Effector memory CD8-positive, alpha-beta T cell (primary cell): Measurements from ENCODE around the gene SNU13.
"Not testable (repeated sequence)": the region's sequence is repeated elsewhere in the genome, so short reads cannot be mapped to it uniquely, and the experiment has no call there.

Experiments used
- ATAC-seq: fragments of 150-1000 bp; cut with Tn5 transposase; replicated peaks from 2 replicates; pipeline ENCODE4 v1.10.0; 2021; ENCODE audit warnings: mild to moderate bottlenecking, moderate library complexity
- DNase-seq, 3 experiments: peaks; one replicate each; pipeline ENCODE4 v3.0.0; 2021
- H3K27ac Mint-ChIP-seq, 2 donors: one replicate each; pipeline ENCODE4 v1.8.0; 2022; ENCODE audit warnings: mild to moderate bottlenecking in 2 of 2, mixed read lengths in 2 of 2, moderate library complexity in 2 of 2
- H3K27me3 Mint-ChIP-seq, 2 donors: one replicate each; pipeline ENCODE4 v1.8.0; 2022; ENCODE audit warnings: mixed read lengths in 2 of 2
- H3K36me3 Mint-ChIP-seq: one replicate; pipeline ENCODE4 v1.8.0; 2022; ENCODE audit warnings: mild to moderate bottlenecking, moderate library complexity, mixed read lengths; ENCODE audit not compliant: insufficient read depth
- H3K4me1 Mint-ChIP-seq, 2 donors: one replicate each; pipeline ENCODE4 v1.8.0; 2022; ENCODE audit warnings: low read depth in 2 of 2, mixed read lengths in 2 of 2
- H3K4me3 Mint-ChIP-seq, 2 donors: one replicate each; pipeline ENCODE4 v1.8.0; 2022; ENCODE audit warnings: mild to moderate bottlenecking in 2 of 2, mixed read lengths in 2 of 2, moderate library complexity in 2 of 2
- H3K9me3 Mint-ChIP-seq, 2 donors: one replicate each; pipeline ENCODE4 v1.8.0; 2022; ENCODE audit warnings: mixed read lengths in 2 of 2

SNU13 gene

DNA sequence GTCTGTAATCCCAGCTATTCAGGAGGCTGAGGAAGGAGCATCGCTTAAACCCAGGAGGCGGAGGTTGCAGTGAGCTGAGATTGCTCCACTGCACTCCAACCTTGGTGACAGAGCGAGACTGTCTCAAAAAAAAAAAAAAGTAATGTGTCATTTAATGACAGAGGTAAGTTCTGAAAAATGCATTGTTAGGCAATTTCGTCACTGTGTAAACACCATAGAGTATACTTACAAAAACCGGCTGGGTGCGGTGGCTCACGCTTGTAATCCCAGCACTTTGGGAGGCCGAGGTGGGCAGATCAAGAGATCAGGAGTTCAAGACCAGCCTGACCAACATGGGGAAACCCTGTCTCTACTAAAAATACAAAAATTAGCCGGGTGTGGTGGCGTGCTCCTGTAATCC, 16.6 kb downstream of the SNU13 start:
- DNase-seq, H3K9me3 Mint-ChIP-seq, H3K27me3 Mint-ChIP-seq, H3K4me1 Mint-ChIP-seq, ATAC-seq, H3K4me3 Mint-ChIP-seq: not testable (repeated sequence)
- Mint-ChIP-seq H3K27ac (peak overlapping the region in 1 of 2 donors; percentile 44), H3K36me3 (peaks cover 48% of the 10 kb centered on the region)

DNA sequence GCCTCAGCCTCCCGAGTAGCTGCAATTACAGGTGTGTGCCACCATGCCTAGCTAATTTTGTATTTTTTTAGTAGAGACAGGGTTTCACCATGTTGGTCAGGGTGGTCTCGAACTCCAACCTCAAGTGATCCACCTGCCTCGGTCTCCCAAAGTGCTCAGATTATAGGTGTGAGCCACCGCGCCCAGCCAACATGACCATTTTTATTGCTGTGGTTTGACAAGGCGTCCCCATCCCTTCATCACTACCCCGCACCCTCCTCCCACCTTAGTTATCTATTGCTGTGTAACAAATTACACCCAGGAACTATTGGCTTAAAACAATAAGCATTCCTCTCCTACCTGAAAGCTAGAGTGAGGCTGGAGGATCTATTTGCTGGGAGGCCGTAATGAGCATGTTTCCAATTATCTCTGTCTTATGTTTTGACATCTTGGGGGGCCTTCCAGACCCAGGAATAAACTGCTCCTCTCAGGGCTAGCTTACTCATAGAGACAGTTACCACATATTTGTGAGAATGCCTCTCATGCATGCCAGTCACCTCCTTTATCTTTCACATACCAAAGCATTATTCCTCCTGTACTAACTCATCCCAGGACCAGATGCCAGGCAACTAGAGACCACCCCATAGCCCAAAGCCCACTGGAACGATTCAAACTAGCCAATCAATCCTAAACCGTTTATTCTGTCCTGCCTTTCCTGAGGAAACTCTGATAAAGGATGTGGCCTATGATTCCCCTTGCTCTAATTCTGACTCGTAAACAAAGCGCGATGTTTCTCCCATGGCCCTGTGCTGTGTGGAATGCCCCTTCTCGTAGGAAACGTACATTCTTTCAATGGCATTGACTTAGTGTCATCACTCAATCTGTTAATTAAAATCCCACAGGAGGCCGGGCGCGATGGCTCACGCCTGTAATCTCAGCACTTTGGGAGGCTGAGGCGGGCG, 19.4 kb downstream of the SNU13 start:
- Mint-ChIP-seq H3K4me3 (peak overlapping the region in 1 of 2 donors; percentile 27), H3K9me3 (no peaks in the 10 kb centered on the region), H3K27me3 (no peaks in the 10 kb centered on the region), H3K4me1 (peaks cover 2 to 9% of the 10 kb centered on the region in 2 donors), H3K27ac (peak overlapping the region in 1 of 2 donors; percentile 59), H3K36me3 (peaks cover 46% of the 10 kb centered on the region)
- DNase-seq, result no peak
- ATAC-seq, result no peak

DNA sequence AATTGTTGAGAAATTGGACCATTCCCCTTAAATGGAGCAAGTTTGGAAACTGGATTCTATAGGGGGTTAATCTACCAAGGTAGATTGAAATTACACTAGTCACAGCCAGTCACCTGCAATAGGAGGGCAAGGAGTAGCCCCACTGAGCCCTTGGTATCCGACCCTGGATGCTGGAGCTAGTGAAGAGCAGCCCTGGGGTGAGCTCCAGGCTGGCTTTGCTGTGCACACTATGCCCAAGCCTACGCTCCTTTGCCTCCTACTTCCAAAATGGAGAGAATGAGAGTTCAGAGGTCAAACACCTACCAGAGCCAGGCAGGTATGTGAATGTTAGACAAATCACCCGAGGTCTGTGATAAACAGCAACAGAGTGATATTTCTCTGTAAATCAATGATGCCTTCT, 23.7 kb downstream of the SNU13 start:
- Mint-ChIP-seq H3K4me3 (no peak overlapping the region), H3K9me3 (no peaks in the 10 kb centered on the region), H3K4me1 (peaks cover 2 to 14% of the 10 kb centered on the region in 2 donors), H3K27ac (peak overlapping the region in 1 of 2 donors; percentile 65), H3K27me3 (no peaks in the 10 kb centered on the region), H3K36me3 (peaks cover 64% of the 10 kb centered on the region)
- ATAC-seq (no peak), DNase-seq (no peak)

DNA sequence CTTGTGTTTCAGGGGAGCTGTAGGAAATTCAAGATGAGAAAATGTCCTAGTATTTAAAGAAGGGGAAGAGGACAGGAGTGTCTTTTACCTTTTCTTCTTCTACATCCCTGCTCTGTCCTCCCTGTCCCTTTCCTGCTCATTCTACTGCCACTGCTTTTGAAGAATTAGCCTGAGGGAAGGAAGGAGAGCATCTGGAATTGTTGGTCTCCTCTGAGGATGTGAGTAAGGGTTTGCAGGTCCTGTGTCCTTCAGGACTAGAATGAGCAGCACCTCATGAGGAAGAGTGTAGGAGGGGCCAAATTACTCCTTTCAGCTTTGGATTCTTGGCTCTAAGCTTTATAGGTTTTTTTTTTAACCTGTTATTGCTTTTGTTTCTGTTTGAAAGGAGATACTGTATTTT, 24.2 kb downstream of the SNU13 start:
- Mint-ChIP-seq H3K4me3 (no peak overlapping the region), H3K9me3 (no peaks in the 10 kb centered on the region), H3K4me1 (peaks cover 2 to 14% of the 10 kb centered on the region in 2 donors), H3K27me3 (no peaks in the 10 kb centered on the region), H3K27ac (peak overlapping the region; percentile 65 to 66), H3K36me3 (peaks cover 69% of the 10 kb centered on the region)
- DNase-seq, result no peak
- ATAC-seq, result no peak

DNA sequence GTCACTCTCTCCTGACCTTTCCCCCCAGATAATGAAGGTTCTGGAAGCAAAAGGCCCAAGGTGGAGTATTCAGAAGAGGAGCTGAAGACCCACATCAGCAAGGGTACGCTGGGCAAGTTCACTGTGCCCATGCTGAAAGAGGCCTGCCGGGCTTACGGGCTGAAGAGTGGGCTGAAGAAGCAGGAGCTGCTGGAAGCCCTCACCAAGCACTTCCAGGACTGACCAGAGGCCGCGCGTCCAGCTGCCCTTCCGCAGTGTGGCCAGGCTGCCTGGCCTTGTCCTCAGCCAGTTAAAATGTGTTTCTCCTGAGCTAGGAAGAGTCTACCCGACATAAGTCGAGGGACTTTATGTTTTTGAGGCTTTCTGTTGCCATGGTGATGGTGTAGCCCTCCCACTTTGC, 25.1 kb downstream of the SNU13 start:
- Mint-ChIP-seq H3K36me3 (peaks cover 78% of the 10 kb centered on the region), H3K27ac (peak overlapping the region in 1 of 2 donors; percentile 66), H3K4me1 (peaks cover 2 to 14% of the 10 kb centered on the region in 2 donors)
- H3K4me3 Mint-ChIP-seq, DNase-seq, H3K27me3 Mint-ChIP-seq, ATAC-seq, H3K9me3 Mint-ChIP-seq: not testable (repeated sequence)

DNA sequence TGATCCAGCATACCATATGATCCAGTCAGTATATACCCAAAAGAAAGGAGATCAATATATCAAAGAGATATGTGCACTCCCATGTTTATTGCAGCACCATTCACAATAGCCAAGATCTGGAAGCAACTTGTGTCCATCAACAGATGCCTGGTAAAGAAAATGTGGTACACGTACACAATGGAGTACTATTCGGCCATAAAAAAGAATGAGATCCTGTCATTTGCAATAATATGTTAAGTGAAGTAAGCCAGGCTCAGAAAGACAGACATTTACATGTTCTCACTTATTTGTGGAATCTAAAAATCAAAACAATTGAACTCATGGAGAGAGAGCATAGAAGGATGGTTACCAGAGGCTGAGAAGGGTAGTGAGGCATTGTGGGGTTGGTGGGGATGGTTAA, 27.0 kb downstream of the SNU13 start:
- peak overlapping the region; percentile 60 to 66 for H3K27ac Mint-ChIP-seq
- ATAC-seq (no peak), DNase-seq (no peak)
- peaks cover 0 to 5% of the 10 kb centered on the region in 2 donors for H3K4me1 Mint-ChIP-seq
- peaks cover 86% of the 10 kb centered on the region for H3K36me3 Mint-ChIP-seq
- H3K27me3 Mint-ChIP-seq, result no peaks in the 10 kb centered on the region
- no peak overlapping the region for H3K4me3 Mint-ChIP-seq
- no peaks in the 10 kb centered on the region for H3K9me3 Mint-ChIP-seq

DNA sequence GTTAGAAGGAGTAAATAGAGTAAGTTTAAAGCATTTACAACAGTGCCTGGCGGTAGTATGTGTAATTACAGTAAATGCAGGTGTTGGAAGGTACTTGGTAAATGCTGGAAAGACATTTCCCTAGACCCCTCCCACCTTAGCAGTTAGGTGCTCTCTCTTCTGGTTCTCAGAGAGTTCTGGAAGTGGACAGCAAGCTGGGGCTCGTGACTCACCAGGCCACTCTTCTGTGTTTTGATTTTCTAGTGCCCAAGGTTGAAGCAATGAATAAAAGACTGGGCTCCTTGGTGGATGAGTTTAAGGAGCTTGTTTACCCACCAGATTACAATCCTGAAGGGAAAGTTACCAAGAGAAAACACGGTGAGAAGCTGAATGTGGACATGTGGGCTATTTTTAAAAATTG, 27.6 kb downstream of the SNU13 start:
- peaks cover 0 to 4% of the 10 kb centered on the region in 2 donors for H3K4me1 Mint-ChIP-seq
- no peaks in the 10 kb centered on the region for H3K27me3 Mint-ChIP-seq
- no peak for DNase-seq
- no peak overlapping the region for H3K4me3 Mint-ChIP-seq
- H3K36me3 Mint-ChIP-seq, result peaks cover 86% of the 10 kb centered on the region
- H3K9me3 Mint-ChIP-seq, result no peaks in the 10 kb centered on the region
- no peak for ATAC-seq
- peak overlapping the region; percentile 36 to 60 for H3K27ac Mint-ChIP-seq

DNA sequence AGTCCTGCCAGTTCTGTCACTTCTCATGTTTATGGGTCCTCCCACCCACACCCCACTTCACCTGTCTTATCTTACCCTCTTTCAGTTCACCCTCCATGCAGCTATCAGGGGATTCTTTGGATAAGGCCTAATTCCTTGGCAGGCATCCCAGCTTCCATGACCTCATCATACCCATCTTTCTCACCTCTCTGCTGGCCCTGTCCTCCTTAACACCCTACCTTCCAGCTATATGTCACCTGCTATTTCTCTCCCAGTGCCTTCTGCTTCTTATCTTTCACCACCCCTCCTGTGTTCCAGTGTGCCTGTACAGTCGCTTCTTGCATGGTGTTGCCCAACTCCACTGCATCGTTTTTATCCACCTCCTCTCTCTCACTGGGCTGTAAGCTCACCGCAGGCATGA, 28.3 kb downstream of the SNU13 start:
- peaks cover 90% of the 10 kb centered on the region for H3K36me3 Mint-ChIP-seq
- DNase-seq (no peak), ATAC-seq (no peak)
- H3K27ac Mint-ChIP-seq, result peak overlapping the region; percentile 36 to 60
- H3K4me3 Mint-ChIP-seq, result no peak overlapping the region
- H3K27me3 Mint-ChIP-seq, result no peaks in the 10 kb centered on the region
- H3K4me1 Mint-ChIP-seq, result peaks cover 0 to 4% of the 10 kb centered on the region in 2 donors
- no peaks in the 10 kb centered on the region for H3K9me3 Mint-ChIP-seq

DNA sequence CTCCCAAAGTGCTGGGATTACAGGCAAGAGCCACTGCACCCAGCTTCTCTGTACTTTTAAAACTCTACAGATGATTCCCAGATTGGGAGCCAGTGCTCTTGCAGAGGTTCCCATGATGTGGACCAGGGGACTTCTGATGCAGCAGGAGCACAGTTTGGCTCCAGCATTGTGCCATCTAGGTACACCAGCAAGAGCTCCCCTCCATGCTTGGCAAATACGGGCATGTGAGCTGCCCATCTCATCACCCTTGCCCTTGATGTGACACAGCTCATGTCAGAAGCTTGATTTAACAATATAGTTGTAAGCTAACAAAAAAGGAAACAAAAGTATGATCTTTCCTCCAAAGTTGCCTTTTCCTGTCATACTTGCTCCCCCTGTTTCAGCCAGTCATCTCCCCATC, 28.7 kb downstream of the SNU13 start:
- H3K36me3 Mint-ChIP-seq, result peaks cover 93% of the 10 kb centered on the region
- H3K27me3 Mint-ChIP-seq, result no peaks in the 10 kb centered on the region
- DNase-seq, result no peak
- H3K9me3 Mint-ChIP-seq, result no peaks in the 10 kb centered on the region
- peaks cover 0 to 4% of the 10 kb centered on the region in 2 donors for H3K4me1 Mint-ChIP-seq
- ATAC-seq, result no peak
- peak overlapping the region in 1 of 2 donors; percentile 60 for H3K27ac Mint-ChIP-seq
- no peak overlapping the region for H3K4me3 Mint-ChIP-seq

DNA sequence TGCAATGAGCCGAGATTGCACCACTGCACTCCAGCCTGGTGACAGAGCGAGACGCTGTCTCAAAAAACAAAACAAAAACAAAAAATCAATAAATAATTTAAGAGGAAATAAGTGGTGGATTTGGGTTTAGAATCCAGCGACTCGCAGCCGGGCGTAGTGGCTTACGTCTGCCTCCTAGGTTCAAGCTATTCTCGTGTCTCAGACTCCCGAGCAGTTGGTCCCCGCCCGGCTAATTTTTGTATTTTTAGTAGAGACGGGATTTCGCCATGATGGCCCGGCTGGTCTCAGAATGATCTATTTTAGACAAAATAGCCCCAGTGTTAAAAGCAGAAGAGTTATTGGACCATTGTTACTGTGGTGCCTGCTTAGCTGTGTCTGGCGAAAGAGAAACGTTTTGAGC, 29.8 kb downstream of the SNU13 start:
- ATAC-seq, result no peak
- H3K36me3 Mint-ChIP-seq, result peaks cover 96% of the 10 kb centered on the region
- H3K27ac Mint-ChIP-seq, result no peak overlapping the region

DNA sequence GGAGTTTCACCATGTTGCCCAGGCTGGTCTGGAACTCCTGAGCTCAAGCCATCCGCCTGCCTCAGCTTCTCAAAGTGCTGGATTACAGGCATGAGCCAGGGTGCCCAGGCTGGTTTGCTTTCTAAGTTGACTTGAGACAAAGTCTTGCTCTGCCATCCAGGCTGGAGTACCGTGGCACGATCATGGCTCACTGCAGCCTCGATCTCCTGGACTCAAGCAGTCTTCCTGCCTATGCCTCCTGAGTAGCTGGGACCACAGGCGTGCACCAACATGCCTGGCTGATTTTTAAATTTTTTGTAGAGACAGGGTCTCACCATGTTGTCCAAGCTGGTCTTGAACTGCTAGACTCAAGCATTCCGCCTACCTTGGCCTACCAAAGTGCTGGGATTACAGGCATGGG, 31.0 kb downstream of the SNU13 start:
- no peak for ATAC-seq
- Mint-ChIP-seq H3K9me3 (no peaks in the 10 kb centered on the region), H3K36me3 (peaks cover 96% of the 10 kb centered on the region), H3K4me1 (peaks cover 0 to 4% of the 10 kb centered on the region in 2 donors), H3K4me3 (no peak overlapping the region), H3K27me3 (no peaks in the 10 kb centered on the region), H3K27ac (no peak overlapping the region)
- DNase-seq, result no peak

More for the DNA sequence above, 29.8 kb downstream of the SNU13 start:
- Mint-ChIP-seq H3K4me1 (peaks cover 0 to 4% of the 10 kb centered on the region in 2 donors), H3K4me3 (no peak overlapping the region), H3K27me3 (no peaks in the 10 kb centered on the region), H3K9me3 (no peaks in the 10 kb centered on the region)
- DNase-seq, result no peak

DNA sequence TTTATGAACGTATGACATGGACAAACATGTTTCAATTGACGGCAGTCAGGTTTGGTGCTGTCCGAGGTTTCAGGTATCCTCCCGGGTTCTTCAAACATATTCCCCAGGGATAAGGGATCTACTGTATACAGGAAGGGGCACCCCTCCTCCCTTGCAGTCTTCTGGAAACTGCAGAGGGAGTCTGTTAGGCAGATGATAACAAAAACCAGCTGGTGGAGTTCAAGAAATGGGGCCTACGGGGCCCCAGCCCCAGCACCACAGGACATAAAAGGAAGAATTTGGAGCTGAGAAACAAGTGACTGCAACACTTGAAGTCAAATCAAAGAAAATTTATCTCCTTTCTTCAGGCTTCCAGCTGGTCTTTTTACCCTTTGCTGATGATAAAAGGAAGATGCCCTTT, 32.1 kb downstream of the SNU13 start:
- DNase-seq, result no peak
- Mint-ChIP-seq H3K4me3 (no peak overlapping the region), H3K36me3 (peaks cover 99% of the 10 kb centered on the region), H3K27ac (no peak overlapping the region), H3K4me1 (peaks cover 0 to 4% of the 10 kb centered on the region in 2 donors), H3K27me3 (no peaks in the 10 kb centered on the region), H3K9me3 (no peaks in the 10 kb centered on the region)
- ATAC-seq, result no peak

DNA sequence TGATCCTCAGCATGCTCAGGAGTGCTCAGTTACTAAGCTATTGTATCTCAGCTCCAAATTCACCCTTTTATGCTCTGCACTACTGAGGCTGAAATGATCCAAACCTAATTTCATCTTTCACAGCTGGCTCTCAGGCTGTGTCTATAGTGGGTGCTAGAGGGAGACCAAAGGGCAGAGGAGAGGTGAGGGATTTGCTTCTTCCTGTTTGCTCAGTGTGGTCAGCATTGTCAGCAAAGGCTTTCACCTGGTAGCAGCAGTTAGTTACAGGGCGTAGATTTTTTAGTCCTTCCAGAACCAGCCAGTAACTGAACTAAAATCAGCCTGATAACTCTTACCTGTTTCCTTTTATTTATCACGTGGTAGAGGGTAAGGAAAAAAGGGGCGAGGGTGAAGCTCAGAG, 34.3 kb downstream of the SNU13 start:
- Mint-ChIP-seq H3K27ac (no peak overlapping the region), H3K27me3 (no peaks in the 10 kb centered on the region), H3K9me3 (no peaks in the 10 kb centered on the region), H3K4me1 (no peaks in the 10 kb centered on the region), H3K36me3 (peaks cover 99% of the 10 kb centered on the region), H3K4me3 (no peak overlapping the region)
- ATAC-seq (no peak), DNase-seq (no peak)

DNA sequence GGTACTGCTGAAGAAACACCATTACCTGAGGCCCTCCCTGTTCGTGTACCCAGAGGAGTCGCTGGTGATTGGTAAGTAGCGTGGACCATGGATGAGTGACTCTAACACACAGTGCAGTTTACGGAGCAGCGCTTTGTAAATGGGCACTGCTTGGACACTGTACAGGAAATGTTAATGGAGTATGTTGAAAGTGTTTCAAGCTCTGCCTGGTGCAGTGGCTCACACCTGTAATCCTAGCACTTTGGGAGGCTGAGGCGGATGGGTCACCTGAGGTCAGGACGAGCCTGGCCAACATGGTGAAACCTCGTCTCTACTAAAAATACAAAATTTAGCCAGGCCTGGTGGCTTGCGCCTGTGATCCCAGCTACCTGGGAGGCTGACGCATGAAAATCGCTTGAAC, 37.8 kb downstream of the SNU13 start:
- peaks cover 96% of the 10 kb centered on the region for H3K36me3 Mint-ChIP-seq
- H3K27me3 Mint-ChIP-seq, result no peaks in the 10 kb centered on the region
- no peak overlapping the region for H3K27ac Mint-ChIP-seq
- no peaks in the 10 kb centered on the region for H3K4me1 Mint-ChIP-seq
- DNase-seq (no peak), ATAC-seq (no peak)
- H3K4me3 Mint-ChIP-seq, result no peak overlapping the region
- no peaks in the 10 kb centered on the region for H3K9me3 Mint-ChIP-seq
